ENCODE results near the gene NMNAT3.

Gene NMNAT3

DNA sequence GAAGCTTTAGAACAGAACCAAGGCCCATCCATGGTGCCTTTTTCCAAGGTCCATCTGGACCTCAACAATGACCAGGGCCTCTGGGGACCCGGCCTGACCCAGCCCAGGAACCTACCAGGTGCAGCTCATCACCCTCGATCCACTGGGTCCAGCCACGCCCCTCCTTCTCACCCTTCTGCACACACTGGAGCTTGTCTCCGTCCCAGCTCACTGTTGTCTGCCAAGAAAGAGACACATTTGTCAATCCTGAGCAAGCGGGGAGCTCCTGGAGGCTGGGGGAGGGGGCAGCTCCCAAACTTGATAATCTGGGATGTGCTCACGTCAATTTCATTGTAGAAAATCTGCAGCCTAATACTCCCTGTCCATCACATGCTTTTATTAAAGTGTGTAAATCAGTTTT, 159.5 kb downstream of the NMNAT3 start:
- TF ChIP-seq, protein P1, sequence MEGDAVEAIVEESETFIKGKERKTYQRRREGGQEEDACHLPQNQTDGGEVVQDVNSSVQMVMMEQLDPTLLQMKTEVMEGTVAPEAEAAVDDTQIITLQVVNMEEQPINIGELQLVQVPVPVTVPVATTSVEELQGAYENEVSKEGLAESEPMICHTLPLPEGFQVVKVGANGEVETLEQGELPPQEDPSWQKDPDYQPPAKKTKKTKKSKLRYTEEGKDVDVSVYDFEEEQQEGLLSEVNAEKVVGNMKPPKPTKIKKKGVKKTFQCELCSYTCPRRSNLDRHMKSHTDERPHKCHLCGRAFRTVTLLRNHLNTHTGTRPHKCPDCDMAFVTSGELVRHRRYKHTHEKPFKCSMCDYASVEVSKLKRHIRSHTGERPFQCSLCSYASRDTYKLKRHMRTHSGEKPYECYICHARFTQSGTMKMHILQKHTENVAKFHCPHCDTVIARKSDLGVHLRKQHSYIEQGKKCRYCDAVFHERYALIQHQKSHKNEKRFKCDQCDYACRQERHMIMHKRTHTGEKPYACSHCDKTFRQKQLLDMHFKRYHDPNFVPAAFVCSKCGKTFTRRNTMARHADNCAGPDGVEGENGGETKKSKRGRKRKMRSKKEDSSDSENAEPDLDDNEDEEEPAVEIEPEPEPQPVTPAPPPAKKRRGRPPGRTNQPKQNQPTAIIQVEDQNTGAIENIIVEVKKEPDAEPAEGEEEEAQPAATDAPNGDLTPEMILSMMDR (IDR thresholded peaks at IDR 0.05; ENCODE audit: control extremely low read depth, extremely low read depth, low read depth, missing control alignments), result no peak
- ChIA-PET POLR2A (no interaction called here), CTCF (interaction anchor here (1.2 to 3.1 kb wide), 4 partner anchors 11 to 122 kb away, joined by 3 to 10 read pairs (median 4); no protein-coding TSS in a partner anchor)
- DNase-seq (ENCODE audit: extremely low spot score), result no peak

DNA sequence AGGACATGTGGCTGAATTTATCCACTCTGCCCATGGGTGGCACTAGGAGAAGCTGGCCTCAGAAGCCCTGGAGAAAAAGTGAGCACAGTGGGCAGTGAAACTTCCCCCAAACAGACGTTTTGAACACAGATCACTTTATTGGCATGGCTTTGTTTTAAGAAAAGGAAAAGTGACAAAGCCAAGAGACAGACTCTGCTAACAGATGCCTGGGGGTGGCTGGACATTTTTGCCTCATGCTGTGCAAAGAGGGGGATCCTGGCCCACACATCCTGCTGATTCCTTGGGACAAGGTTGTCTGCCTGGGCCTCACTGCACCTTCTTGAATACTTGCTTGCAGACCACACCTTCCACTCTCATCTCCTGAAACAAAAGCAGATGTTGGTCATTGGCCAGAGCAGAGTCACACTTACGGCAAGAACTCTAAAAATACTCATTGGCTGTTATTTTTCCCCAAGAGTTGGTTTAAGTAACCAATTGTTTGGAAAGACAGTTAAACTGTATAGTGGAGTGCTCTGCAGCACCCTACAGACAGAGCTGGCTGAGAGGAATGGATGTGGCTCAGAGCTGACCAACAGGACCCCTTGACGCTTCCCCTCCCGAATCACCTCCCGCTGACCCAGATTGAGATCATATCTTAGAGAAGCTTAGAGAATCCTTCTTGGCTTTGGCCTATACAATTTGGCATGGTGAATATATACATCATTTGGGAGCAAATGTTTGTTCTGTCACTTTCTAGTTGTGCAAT, 160.3 kb downstream of the NMNAT3 start:
- CTCF ChIA-PET, result interaction anchor here (1.3 to 3.1 kb wide), 3 partner anchors 11 to 90 kb away, joined by 4 to 10 read pairs (median 4); no protein-coding TSS in a partner anchor
- no peak for DNase-seq (ENCODE audit: extremely low spot score)
- POLR2A ChIA-PET, result no interaction called here
- TF ChIP-seq, protein P1 (IDR thresholded peaks at IDR 0.05; ENCODE audit: control extremely low read depth, extremely low read depth, low read depth, missing control alignments), result no peak

DNA sequence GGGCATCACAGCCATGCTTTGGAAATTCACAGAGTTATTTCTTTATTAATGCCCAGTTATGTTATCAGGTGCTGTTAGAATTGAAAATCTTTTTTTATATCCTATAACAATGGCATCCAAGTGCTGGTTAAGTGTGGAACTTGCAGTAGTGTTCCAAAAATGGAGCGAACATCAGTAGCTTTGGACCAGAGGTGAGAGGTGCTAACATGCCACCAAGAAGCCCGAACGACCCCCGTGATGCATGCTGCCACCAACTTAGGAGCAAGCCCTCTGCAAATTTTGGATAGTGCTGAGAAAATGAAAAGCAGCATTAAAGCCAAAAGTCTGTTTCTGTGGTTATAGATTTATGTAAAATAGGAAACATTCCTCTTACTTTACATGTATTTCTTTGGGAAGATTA, 163.0 kb downstream of the NMNAT3 start:
- CTCF ChIA-PET, result no interaction called here
- POLR2A ChIA-PET, result no interaction called here
- no peak for DNase-seq (ENCODE audit: extremely low spot score)
- TF ChIP-seq, protein P1 (IDR thresholded peaks at IDR 0.05; ENCODE audit: control extremely low read depth, extremely low read depth, low read depth, missing control alignments), result no peak

Measured in GM10248 (cell line).